Loucy (cell line): Measurements from ENCODE around the gene OPRL1.

Experiments
- EZH2phosphoT487 ChIP-seq: fragments of 200-600 bp; IDR thresholded peaks from 2 replicates; pipeline ENCODE4 v1.6.1; 2018; ENCODE audit warnings: antibody characterized with exemption, mild to moderate bottlenecking, moderate library complexity, borderline replicate concordance
- TF ChIP-seq, protein P1 (sequence below): fragments of 200-600 bp; sonication (generic); conservative IDR thresholded peaks from 2 replicates; pipeline ENCODE4 v1.5.1; 2014; ENCODE audit warnings: mild to moderate bottlenecking, antibody characterized with exemption, low read length

DNA sequence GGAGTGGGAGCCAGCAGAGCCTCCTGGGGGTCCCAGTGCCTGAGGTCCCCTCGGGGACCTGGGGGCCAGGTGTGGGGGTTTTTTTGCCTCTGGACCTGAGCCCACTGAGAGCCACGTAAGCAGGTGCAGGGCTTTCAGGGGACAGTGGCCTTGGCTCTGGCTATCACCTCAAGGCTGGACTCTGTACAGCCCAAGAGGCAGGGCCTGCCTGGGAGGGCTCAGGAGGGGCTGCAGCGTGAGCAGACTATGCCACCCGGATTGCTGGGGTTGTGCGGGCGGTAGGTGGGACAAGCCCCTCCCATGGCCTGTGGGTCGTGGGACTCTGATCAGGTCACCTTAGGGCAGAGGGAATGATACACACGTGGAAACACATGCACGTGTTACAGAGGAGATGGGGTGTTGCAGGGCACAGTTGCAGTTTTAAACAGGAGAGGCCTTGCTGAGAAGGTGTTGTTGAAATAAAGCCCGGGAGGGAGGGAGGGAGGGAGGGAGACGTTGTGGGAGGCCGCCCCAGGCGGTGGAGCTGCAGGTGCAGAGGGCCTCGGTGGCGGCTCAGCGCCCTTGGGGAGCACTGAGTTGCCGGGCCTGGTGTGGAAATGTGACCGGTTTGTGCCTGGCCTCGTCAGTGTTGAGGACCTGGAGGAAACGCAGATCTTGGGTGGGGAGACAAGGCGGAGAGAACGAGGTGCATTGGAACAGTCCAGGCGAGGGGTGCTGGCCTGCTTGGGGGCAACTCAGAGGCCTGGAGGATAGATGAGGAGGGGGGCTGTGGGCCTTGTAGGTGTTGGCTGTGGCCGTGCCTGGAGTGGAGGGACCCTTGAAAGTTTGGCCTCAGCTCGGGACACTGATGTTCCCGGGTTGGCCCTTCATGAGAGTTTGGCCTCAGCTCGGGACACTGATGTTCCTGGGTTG lies 14.6 kb upstream of the OPRL1 start:
- no peak for TF ChIP-seq EZH2phosphoT487
- TF ChIP-seq, protein P1, sequence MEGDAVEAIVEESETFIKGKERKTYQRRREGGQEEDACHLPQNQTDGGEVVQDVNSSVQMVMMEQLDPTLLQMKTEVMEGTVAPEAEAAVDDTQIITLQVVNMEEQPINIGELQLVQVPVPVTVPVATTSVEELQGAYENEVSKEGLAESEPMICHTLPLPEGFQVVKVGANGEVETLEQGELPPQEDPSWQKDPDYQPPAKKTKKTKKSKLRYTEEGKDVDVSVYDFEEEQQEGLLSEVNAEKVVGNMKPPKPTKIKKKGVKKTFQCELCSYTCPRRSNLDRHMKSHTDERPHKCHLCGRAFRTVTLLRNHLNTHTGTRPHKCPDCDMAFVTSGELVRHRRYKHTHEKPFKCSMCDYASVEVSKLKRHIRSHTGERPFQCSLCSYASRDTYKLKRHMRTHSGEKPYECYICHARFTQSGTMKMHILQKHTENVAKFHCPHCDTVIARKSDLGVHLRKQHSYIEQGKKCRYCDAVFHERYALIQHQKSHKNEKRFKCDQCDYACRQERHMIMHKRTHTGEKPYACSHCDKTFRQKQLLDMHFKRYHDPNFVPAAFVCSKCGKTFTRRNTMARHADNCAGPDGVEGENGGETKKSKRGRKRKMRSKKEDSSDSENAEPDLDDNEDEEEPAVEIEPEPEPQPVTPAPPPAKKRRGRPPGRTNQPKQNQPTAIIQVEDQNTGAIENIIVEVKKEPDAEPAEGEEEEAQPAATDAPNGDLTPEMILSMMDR: no peak
